Measurements from ENCODE around the gene RASSF4.

The RASSF4 gene

GRCh38 chr10:44961230-44961571 lies 1.6 kb downstream of the RASSF4 start:
- no peak overlapping the region for H3K27ac ChIP-seq
- no peak for TF ChIP-seq ZFX (IDR thresholded peaks at IDR 0.05)
- TF ChIP-seq CTCF (conservative IDR thresholded peaks at IDR 0.05): no peak

GRCh38 chr10:44961931-44962750 lies 2.5 kb downstream of the RASSF4 start:
- no peak for TF ChIP-seq CTCF (conservative IDR thresholded peaks at IDR 0.05)
- TF ChIP-seq ZFX (IDR thresholded peaks at IDR 0.05): no peak
- no peak overlapping the region for H3K27ac ChIP-seq

- no peak for TF ChIP-seq ZFX (IDR thresholded peaks at IDR 0.05)
- no peak; the same call in 1 of the 2 replicates for TF ChIP-seq CTCF (conservative IDR thresholded peaks at IDR 0.05)
- H3K27ac ChIP-seq: no peak overlapping the region
Observed at GRCh38 chr10:44962870-44963738, 3.5 kb downstream of the RASSF4 start.

GRCh38 chr10:44963772-44964633 lies 4.4 kb downstream of the RASSF4 start:
- TF ChIP-seq CTCF (conservative IDR thresholded peaks at IDR 0.05) (no peak; the same call in 1 of the 2 replicates), ZFX (IDR thresholded peaks at IDR 0.05) (no peak)
- 0 out of 2 replicates have a peak overlapping the region, but pooled peaks have one; percentile 2 for H3K27ac ChIP-seq

GRCh38 chr10:44965104-44965503 lies 5.5 kb downstream of the RASSF4 start:
- TF ChIP-seq ZFX (IDR thresholded peaks at IDR 0.05): no peak
- no peak for TF ChIP-seq CTCF (conservative IDR thresholded peaks at IDR 0.05)
- H3K27ac ChIP-seq: no peak overlapping the region

- H3K27ac ChIP-seq: no peak overlapping the region
- TF ChIP-seq CTCF (conservative IDR thresholded peaks at IDR 0.05) (no peak), ZFX (IDR thresholded peaks at IDR 0.05) (no peak)
Observed at GRCh38 chr10:44965651-44966097, 6.1 kb downstream of the RASSF4 start.

Measured in C4-2B (cell line).